ENCODE results near the gene LEFTY1.
"Not testable (repeated sequence)": the region's sequence is repeated elsewhere in the genome, so short reads cannot be mapped to it uniquely, and the experiment has no call there.

The LEFTY1 gene

DNA sequence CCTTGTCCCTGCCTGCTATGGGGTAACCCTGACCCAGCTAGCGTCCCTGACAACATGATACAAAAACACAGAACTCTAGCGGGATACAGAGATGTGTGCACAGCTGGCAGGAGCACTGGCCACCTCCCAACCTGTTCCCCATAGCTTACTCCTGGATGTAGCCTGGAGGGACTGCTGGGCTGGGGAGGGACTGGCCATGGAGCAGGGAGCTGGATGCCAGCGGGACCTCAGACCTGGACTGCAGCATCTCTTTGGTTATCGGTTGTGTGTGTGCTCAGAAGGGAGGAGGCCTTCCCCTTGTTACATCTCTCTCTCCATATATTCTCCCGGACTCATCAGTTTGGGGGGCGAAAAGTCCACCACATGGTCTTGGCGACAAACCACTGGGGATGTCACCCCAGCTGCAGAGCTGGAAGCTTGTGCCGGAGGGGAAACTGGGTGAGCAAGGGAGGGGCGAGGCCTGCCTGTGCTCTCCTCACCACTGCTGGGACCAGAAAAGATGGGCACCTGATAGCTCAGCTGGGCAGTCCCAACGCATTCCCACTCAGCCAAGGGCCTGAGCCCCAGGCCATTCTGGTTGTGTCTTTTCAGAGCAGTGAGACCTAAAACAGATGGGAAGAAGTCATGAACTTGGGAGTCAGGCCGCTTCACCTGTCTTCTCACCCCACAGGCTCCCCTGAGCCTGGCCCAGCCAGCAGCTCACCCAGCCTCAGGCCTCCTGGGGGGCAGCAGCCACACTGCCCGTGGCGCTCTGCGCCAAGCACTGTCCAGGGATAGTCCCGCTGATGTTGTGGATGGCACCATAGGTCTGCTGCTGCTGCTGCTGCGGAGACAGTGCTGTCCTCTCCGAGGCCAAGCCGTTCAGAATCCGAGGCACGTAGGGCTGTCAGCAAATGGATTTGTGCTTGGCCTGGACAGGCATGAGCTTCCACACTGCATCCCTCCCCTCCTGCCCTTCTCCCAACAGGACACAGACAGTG, 42.3 kb downstream of the LEFTY1 start:
- DNase-seq = no peak

DNA sequence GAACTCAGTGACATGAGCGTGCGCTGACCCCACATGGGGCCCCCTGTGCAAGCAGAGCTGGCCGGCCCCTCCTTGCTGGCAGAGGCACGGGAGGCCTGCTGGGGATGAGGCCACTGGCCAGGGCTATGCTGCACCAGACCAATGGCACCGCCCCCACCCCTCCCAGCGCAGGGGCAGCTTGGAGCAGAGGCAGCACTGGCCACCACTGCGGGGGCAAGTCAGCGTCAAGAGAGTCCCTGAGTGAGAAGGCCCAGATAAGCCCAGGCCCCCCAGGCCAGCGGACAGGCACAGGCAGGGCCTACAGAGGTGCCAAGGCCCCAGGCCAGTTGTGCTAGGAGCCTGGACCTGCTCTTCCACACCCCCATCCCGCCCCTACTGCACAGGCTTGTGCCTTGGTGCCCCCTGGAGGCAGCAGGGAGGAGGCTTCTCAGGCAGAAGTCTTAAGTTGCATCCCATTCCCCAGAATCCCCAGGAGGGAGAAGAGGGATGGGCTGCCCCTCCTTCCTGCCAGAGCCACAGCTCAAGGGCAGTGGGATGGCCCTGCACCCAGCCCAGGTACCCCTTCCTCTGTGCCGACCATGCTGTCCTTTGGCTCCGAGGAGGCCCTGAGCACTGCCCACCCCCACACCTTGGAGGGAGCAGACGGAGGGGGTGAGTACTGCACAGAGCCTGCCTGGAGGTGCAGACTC, 43.2 kb downstream of the LEFTY1 start:
- peak; percentile 70 for DNase-seq

DNA sequence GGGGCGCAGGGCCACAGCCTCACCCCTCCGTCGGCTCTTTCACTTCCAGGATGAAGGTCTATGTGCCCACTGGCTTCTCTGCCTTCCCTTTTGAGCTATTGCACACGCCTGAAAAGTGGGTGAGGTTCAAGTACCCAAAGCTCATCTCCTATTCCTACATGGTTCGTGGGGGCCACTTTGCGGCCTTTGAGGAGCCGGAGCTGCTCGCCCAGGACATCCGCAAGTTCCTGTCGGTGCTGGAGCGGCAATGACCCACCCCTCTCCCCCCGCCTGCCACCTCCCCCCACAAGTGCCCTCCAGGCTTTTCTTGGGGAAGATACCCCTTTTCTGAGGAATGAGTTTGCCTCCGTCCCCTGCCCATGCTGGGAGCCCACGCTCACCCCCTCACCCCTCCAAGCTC, 43.8 kb downstream of the LEFTY1 start:
- no peak for DNase-seq

DNA sequence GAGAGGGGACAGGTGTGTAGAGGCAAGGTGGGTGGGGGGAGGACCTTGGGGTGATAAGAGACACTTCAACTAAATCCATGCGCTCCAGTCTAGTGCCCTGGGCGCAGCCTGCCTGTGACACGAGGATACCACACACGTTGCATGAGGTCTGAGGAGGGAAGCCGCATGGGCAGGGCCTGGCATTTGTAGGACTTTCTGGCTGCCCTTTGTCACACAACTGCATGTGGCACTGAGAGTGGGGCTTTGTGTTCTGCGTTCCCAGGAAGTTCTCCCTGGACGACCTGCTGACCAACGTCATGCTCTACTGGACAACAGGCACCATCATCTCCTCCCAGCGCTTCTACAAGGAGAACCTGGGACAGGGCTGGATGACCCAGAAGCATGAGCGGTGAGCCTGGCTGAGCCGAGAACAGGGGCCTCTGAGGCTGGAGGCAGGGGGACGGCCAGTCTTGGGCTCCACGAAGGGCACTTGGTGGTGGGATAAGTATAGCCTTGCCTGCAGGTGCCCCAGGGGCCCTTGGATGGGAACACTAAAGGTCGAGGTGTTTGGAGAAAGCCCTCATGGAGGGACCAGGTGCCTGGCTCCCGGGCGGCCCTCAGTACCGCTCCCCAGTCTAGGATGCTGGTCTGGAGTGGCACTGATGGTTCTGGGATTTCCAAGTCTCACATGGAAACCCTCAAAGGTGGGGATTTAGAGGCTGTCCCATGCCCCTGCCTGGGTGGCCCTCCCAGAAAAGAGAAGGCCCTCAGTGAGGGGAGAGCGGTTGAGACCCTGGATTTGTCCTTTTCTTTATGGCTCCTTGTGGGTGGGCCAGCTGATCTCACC, 44.5 kb downstream of the LEFTY1 start:
- DNase-seq = no peak

DNA sequence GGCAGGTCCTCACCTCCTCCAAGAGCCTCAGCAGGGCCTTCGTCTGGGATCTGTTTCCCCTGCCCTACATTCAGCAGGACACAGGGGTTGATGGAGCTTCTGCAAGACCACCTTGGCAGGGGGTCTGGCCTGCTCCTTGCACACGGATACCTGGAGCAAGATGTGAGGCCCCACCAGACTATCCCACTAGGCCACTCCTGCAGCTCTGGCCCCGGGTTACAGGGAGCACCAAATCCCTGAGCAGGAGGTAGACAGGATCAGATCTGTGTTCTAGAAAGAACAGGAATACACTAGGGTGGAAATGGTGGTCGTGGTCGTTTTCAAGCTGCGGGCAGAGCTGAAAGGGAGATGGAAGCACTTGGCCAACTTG, 45.5 kb downstream of the LEFTY1 start:
- DNase-seq = no peak

DNA sequence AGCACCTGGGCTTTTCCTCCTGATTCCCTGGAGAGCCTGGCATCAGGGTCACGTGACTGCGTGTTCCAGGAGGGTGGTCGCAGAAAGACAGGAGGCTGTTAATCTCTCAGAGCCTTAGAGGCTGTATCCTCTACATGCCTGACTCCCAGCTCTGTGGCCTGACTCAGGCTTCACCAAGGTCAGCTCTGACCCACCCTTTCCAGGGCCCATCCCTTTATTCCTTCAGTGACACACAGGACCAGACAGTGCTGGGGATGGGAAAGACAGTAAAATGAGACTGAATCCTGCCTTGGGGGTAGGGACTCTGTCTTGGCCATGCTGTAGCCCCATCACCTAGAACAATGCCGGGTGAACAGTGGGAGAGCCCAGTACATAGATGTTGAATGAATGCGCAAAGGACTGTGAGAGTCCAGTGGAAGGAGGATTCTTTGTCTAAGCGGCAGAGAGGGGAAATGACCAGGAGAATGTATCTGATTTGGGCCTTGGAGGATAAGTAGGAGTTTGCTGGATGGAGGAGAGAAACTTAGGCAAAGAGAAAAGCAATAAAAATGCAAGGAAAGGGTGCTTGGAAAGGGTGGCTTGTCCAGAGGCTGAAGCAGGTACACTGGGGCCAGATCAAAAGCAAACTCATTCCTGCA, 46.0 kb downstream of the LEFTY1 start:
- DNase-seq = no peak

DNA sequence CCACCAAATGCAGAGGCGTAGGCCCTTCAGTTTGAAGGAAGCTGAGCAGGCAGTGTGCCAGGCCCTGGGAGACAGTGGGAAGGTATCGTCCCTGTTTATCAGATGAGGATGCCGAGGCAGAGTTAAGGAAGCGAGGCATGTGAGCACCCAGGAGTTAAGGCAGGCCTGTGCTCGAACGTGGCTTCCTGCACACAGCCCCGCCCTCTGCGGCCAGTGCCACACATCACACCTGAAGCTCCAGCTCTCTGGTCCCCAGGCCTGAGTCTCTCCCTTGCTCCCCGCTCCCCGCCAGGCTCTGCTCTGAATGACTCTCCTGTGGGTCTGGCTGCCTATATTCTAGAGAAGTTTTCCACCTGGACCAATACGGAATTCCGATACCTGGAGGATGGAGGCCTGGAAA, 46.9 kb downstream of the LEFTY1 start:
- DNase-seq = no peak

DNA sequence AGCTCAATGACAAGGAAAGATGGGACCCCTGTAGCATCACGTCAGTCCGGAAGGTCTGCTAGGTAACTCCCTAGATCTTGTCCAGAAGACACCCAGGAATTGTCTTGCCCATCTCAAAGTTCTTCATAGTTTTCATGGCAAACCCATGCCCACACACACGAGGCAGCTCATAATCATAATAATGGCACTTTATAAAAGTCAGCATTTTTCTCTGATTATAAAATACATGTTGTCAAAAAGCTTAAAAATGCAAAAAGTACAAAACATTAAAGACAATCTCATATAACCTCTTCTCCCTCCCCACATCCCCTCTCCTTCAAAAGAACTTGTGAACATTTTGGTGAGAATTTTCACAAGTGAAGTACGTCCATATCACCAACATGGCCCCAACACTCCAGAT, 48.2 kb downstream of the LEFTY1 start:
- DNase-seq = no peak

DNA sequence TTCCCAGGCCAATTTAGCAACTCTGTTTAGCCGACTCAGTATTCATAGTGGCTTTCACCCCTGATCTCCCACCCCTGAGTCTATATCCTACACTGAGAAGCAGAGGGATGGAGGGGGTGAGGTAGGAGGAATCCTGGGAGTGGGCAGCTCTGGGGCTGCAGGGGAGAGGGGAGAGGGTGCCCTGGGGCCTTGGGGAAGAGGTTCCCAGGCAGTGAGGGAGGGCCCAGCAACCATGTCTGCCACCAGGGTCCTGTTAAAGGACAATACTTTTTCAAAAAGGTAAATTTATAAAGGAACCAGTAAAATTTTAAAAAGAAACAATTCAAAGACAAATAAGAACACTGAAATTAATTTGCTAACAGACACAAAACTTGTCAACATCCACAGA, 48.7 kb downstream of the LEFTY1 start:
- no peak for DNase-seq

DNA sequence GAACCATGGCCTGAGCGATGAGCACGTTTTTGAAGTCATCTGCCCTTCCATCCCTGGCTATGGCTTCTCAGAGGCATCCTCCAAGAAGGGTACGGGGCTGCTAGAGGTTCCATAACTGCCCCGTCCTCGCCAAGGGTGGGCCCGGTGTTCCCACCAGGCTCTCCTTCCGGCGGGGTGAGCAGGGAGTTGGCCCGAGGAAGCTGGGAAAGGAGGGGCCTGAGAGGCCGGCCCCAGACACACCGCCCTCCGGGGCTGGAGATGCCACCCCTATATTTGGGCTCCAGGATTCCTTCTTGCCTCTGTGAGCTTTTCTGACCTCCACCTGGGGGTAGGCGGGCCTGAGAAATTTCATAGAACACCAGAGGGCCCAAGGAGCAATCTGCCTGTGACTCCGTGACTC, 50.2 kb downstream of the LEFTY1 start:
- no peak for DNase-seq

DNA sequence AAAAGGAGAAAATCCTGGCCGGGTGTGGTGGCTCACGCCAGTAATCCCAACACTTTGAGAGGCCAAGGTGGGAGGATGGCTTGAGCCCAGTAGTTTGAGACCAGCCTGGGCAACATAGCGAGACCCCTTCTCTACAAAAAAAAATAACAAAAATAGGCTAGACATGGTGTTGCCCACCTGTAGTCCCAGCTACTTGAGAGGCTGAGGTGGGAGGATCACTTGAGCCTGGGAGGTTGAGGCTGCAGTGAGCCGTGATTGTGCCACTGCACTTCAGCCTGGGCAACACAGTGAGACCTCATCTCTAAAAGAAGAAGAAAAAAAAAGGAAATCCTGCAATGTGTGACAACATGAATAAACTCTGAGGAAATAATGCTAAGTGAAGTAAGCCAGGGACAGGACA, 52.6 kb downstream of the LEFTY1 start:
- DNase-seq = not testable (repeated sequence)

All from DMS153 (cell line).